ENCODE data around the gene KIAA0753. TPM values are rescaled to one million over a fixed set of nuclear protein-coding genes. Genes with fewer than 3 reads are reported as not detected.

The KIAA0753 gene
- total RNA-seq, 4 donors from 2014 or later = 33.9 to 58.8 (median 40.2) TPM

DNA sequence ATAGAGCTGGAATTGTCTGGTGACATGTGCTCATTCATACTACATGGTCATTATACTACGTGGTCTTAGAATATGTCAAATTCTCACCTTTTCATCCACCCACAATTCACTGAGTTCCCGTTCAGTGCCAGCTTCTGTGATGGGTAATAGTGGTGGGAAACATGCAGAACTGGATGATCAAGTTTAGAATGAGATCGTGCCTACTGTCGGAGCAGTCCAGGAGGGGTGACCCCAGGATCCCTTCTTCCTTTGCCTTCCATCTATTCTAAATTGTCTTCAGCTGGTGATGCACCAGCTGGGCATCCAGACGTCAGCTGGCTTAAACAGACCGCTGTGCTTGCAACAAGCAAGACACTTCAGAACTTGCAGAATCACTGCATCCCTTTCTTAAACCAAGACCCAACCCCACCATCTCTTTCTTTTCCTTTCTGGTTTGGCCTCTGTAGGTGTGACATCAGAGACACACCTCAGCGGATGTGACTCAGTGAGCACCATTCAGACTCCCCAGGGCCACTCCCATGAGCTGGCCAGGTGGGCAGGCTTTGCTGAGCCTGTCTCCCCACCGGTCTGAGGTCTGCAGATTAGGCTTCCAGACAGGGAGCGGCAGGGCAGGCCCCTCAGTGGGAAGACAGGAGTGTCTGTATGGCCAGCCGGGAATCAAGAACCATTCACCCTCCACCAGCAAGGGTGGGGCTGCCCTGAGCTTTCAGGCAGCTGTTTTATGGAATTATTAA, 29.1 kb upstream of the KIAA0753 start:
- no peaks in the 10 kb centered on the region for H3K9me3 ChIP-seq
- WGBS, 2 donors (ENCODE audit: low coverage in 1 of 2) = 57 to 77% methylated on average over 6 to 8 of the region's 10 CpGs
- ATAC-seq = no peak
- H3K4me1 ChIP-seq = no peaks in the 10 kb centered on the region
- TF ChIP-seq POLR2AphosphoS5 (IDR thresholded peaks at IDR 0.05) (no peak), POLR2A (IDR thresholded peaks at IDR 0.05) (no peak), EP300 (IDR thresholded peaks at IDR 0.05) (no peak)
- TF ChIP-seq, protein P1, sequence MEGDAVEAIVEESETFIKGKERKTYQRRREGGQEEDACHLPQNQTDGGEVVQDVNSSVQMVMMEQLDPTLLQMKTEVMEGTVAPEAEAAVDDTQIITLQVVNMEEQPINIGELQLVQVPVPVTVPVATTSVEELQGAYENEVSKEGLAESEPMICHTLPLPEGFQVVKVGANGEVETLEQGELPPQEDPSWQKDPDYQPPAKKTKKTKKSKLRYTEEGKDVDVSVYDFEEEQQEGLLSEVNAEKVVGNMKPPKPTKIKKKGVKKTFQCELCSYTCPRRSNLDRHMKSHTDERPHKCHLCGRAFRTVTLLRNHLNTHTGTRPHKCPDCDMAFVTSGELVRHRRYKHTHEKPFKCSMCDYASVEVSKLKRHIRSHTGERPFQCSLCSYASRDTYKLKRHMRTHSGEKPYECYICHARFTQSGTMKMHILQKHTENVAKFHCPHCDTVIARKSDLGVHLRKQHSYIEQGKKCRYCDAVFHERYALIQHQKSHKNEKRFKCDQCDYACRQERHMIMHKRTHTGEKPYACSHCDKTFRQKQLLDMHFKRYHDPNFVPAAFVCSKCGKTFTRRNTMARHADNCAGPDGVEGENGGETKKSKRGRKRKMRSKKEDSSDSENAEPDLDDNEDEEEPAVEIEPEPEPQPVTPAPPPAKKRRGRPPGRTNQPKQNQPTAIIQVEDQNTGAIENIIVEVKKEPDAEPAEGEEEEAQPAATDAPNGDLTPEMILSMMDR (IDR thresholded peaks at IDR 0.05) = no peak
- H3K4me3 ChIP-seq = no peak overlapping the region
- H3K27ac ChIP-seq = no peak overlapping the region
- H3K27me3 ChIP-seq = peaks cover 54% of the 10 kb centered on the region
- H3K36me3 ChIP-seq = no peaks in the 10 kb centered on the region

DNA sequence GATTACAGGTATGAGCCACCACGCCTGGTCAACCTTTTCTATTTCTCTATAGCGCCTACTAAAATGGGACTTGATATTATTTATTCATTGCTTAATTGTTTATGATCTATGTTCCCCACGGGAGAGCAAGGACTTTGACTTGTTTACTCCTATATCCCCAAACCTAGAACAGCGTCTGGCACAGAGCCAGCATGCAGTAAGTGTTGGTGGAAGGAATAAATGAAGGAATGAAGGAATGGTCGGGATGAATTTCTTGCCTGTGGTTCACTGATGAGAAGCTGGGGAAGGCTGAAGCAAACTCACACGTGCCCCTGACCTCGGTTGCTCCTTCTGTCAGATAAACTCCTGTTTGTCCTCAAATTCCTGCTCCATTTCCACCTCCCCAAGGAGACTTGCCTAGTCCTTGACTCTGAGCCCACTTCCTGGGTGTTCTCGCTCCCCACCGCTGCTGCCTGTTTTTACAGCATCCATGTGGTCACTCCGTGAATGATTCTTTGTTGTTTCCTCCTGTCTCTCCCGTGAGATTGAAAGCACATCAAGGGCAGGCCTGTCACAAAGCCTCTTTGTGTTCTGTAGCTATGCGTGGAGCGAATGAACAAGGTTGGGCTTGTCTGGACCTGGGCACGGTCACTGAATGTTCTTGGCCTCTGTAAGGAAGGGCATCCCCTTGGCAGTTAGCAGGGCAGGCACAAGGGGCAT, 28.4 kb upstream of the KIAA0753 start:
- Histone ChIP-seq H3K27me3 (peaks cover 47% of the 10 kb centered on the region), H3K4me3 (no peak overlapping the region), H3K9me3 (no peaks in the 10 kb centered on the region), H3K4me1 (no peaks in the 10 kb centered on the region), H3K27ac (no peak overlapping the region), H3K36me3 (no peaks in the 10 kb centered on the region)
- ATAC-seq = no peak
- TF ChIP-seq POLR2AphosphoS5 (IDR thresholded peaks at IDR 0.05) = no peak
- WGBS, 2 donors (ENCODE audit: low coverage in 1 of 2) = 60 to 70% methylated on average over 7 to 13 of the region's 14 CpGs

DNA sequence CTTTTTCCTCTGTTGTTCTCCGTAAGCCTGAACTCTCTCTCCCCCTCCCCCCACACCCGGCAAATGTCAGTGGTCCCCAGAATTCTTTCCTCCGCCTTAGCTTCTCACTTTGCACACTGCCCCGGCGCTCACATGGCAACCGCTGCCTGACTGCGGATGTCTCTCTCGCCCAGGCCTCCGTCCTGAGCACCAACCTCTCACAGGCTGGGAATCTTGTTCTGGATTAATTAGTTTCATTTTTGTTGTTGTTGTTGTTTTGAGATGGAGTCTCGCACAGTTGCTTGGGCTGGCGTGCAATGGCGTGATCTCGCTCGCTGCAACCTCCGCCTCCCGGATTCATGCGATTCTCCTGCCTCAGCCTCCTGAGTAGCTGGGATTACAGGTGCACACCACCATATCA, 27.7 kb upstream of the KIAA0753 start:
- H3K9me3 ChIP-seq = no peaks in the 10 kb centered on the region
- H3K4me3 ChIP-seq = no peak overlapping the region
- H3K27me3 ChIP-seq = peaks cover 44% of the 10 kb centered on the region
- TF ChIP-seq POLR2AphosphoS5 (IDR thresholded peaks at IDR 0.05) (no peak), EP300 (IDR thresholded peaks at IDR 0.05) (no peak), POLR2A (IDR thresholded peaks at IDR 0.05) (no peak)
- TF ChIP-seq, protein P1 (IDR thresholded peaks at IDR 0.05) = no peak
- no peaks in the 10 kb centered on the region for H3K4me1 ChIP-seq
- H3K36me3 ChIP-seq = no peaks in the 10 kb centered on the region
- H3K27ac ChIP-seq = no peak overlapping the region
- 40 to 65% methylated on average over 1 to 17 of the region's 17 CpGs for WGBS, 2 donors (ENCODE audit: low coverage in 1 of 2)
- ATAC-seq = no peak

DNA sequence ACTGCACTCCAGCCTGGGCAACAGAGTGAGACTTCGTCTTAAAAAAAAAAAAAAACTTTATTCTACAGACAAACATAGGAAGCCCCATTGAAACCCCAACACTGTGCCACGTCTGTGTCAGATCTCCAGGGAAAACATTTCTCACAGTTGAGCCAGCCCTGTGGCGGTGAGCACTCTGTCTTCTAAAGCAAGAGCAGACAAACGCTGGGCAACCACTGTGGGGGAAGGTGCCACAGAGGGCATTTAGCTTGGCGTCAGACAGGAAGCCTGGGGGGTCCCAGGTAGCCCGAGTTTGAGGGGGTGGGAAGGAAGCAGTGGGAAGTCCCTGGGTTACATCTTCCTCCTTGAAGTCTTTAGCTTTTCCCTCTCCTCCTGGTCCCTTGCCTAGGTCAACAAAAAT, 27.0 kb upstream of the KIAA0753 start:
- no peak for ATAC-seq
- TF ChIP-seq, protein P1 (IDR thresholded peaks at IDR 0.05) = no peak
- TF ChIP-seq POLR2A (IDR thresholded peaks at IDR 0.05) (no peak), EP300 (IDR thresholded peaks at IDR 0.05) (no peak), POLR2AphosphoS5 (IDR thresholded peaks at IDR 0.05) (no peak)
- H3K27me3 ChIP-seq = peaks cover 39% of the 10 kb centered on the region

DNA sequence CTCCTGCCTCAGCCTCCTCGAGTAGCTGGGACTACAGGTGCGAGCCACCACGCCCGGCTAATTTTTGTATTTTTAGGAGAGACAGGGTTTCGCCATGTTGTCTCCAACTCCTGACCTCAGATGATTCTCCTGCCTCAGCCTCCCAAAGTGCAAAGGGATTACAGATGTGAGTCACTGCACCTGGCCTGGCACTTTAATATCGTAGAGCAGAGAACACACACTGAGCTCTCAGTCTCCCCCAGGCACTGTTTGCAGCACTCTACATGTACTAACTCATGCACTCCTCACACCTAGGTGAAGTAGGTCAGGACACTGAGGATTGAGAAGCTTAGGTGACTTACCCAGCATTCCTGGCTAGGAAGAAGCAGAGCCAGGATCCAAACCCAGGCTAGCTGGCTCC, 26.0 kb upstream of the KIAA0753 start:
- Histone ChIP-seq H3K9me3 (no peaks in the 10 kb centered on the region), H3K27me3 (peaks cover 33% of the 10 kb centered on the region), H3K27ac (no peak overlapping the region), H3K36me3 (no peaks in the 10 kb centered on the region), H3K4me3 (no peak overlapping the region), H3K4me1 (no peaks in the 10 kb centered on the region)
- no peak for ATAC-seq
- TF ChIP-seq, protein P1 (IDR thresholded peaks at IDR 0.05) = no peak
- no peak for TF ChIP-seq EP300 (IDR thresholded peaks at IDR 0.05)
- no peak for TF ChIP-seq POLR2AphosphoS5 (IDR thresholded peaks at IDR 0.05)
- TF ChIP-seq POLR2A (IDR thresholded peaks at IDR 0.05) = no peak
- 88 to 90% methylated on average over 2 to 6 of the region's 6 CpGs for WGBS, 2 donors (ENCODE audit: low coverage in 1 of 2)

More for the DNA sequence above, 27.0 kb upstream of the KIAA0753 start:
- H3K4me3 ChIP-seq = no peak overlapping the region
- H3K36me3 ChIP-seq = no peaks in the 10 kb centered on the region
- H3K4me1 ChIP-seq = no peaks in the 10 kb centered on the region
- WGBS, 2 donors (ENCODE audit: low coverage in 1 of 2) = 59 to 70% methylated on average over 2 to 5 of the region's 6 CpGs
- no peak overlapping the region for H3K27ac ChIP-seq
- no peaks in the 10 kb centered on the region for H3K9me3 ChIP-seq

Measured in gastroesophageal sphincter (tissue), 4 donors.